NCI-H82 treated with DMSO at 0.1 percent for 48 hours (cell line): ENCODE data around the gene TMEM132D.
A peak's percentile ranks its signal among the peaks of the same experiment; 100 is the strongest.

ENCODE experiments used
- DNase-seq: peaks from one replicate; lab custom pipeline; 2025; ENCODE audit not compliant: unreplicated experiment; lab: John Stamatoyannopoulos, UW

Gene TMEM132D

GRCh38 chr12:129279771-129280170 lies 624.1 kb downstream of the TMEM132D start:
- DNase-seq, result no peak

- no peak for DNase-seq
Measured at GRCh38 chr12:129276361-129277060, 627.3 kb downstream of the TMEM132D start.

GRCh38 chr12:129269756-129270495 lies 633.9 kb downstream of the TMEM132D start:
- DNase-seq, result no peak

GRCh38 chr12:129258781-129259318 lies 645.0 kb downstream of the TMEM132D start:
- no peak for DNase-seq

- no peak for DNase-seq
Measured at GRCh38 chr12:129257524-129257923, 646.3 kb downstream of the TMEM132D start.

- no peak for DNase-seq
Measured at GRCh38 chr12:129246630-129247029, 657.2 kb downstream of the TMEM132D start.

GRCh38 chr12:129245769-129246168 lies 658.1 kb downstream of the TMEM132D start:
- DNase-seq, result no peak

GRCh38 chr12:129241852-129242251 lies 662.0 kb downstream of the TMEM132D start:
- no peak for DNase-seq

GRCh38 chr12:129237881-129238280 lies 665.9 kb downstream of the TMEM132D start:
- no peak for DNase-seq

GRCh38 chr12:129234209-129234608 lies 669.6 kb downstream of the TMEM132D start:
- DNase-seq, result no peak

- DNase-seq, result no peak
Measured at GRCh38 chr12:129231491-129231890, 672.3 kb downstream of the TMEM132D start.

- no peak for DNase-seq
Measured at GRCh38 chr12:129230995-129231394, 672.8 kb downstream of the TMEM132D start.

GRCh38 chr12:129226851-129227250 lies 677.0 kb downstream of the TMEM132D start:
- DNase-seq, result peak; percentile 81

- no peak for DNase-seq
Measured at GRCh38 chr12:129226005-129226404, 677.8 kb downstream of the TMEM132D start.

GRCh38 chr12:129215556-129215955 lies 688.3 kb downstream of the TMEM132D start:
- no peak for DNase-seq

GRCh38 chr12:129213551-129213950 lies 690.3 kb downstream of the TMEM132D start:
- no peak for DNase-seq

GRCh38 chr12:129211862-129212630 lies 691.8 kb downstream of the TMEM132D start:
- DNase-seq, result no peak

GRCh38 chr12:129208566-129208965 lies 695.3 kb downstream of the TMEM132D start:
- no peak for DNase-seq

GRCh38 chr12:129207084-129207483 lies 696.7 kb downstream of the TMEM132D start:
- DNase-seq, result no peak

GRCh38 chr12:129203456-129203855 lies 700.4 kb downstream of the TMEM132D start:
- no peak for DNase-seq

- DNase-seq, result no peak
Measured at GRCh38 chr12:129202109-129202814, 701.6 kb downstream of the TMEM132D start.
